NOMO-1 treated with DMSO at 0.1 percent for 48 hours (cell line): ENCODE results near the gene ALPL.
A peak's percentile ranks its signal among the peaks of the same experiment; 100 is the strongest.
"Not testable (repeated sequence)": the region's sequence is repeated elsewhere in the genome, so short reads cannot be mapped to it uniquely, and the experiment has no call there.

Experiments
- DNase-seq: peaks from one replicate; lab custom pipeline; 2025; ENCODE audit not compliant: unreplicated experiment; lab: John Stamatoyannopoulos, UW

The ALPL gene

GRCh38 chr1:21553116-21553926, 44.1 kb downstream of the ALPL start:
- DNase-seq: no peak

- DNase-seq: no peak
Measured at GRCh38 chr1:21559788-21560567, 50.8 kb downstream of the ALPL start.

- DNase-seq: no peak
Measured at GRCh38 chr1:21560916-21561638, 51.9 kb downstream of the ALPL start.

GRCh38 chr1:21562896-21563295, 53.7 kb downstream of the ALPL start:
- DNase-seq: no peak

GRCh38 chr1:21563971-21564370, 54.7 kb downstream of the ALPL start:
- DNase-seq: no peak

GRCh38 chr1:21564521-21565095, 55.4 kb downstream of the ALPL start:
- DNase-seq: no peak

GRCh38 chr1:21565285-21565684, 56.1 kb downstream of the ALPL start:
- no peak for DNase-seq

- DNase-seq: not testable (repeated sequence)
Measured at GRCh38 chr1:21566361-21566760, 57.1 kb downstream of the ALPL start.

GRCh38 chr1:21567241-21568005, 58.2 kb downstream of the ALPL start:
- DNase-seq: no peak

GRCh38 chr1:21568006-21568746, 59.0 kb downstream of the ALPL start:
- no peak for DNase-seq

- no peak for DNase-seq
Measured at GRCh38 chr1:21568809-21569385, 59.7 kb downstream of the ALPL start.

- DNase-seq: no peak
Measured at GRCh38 chr1:21569820-21570527, 60.8 kb downstream of the ALPL start.

GRCh38 chr1:21570528-21570875, 61.3 kb downstream of the ALPL start:
- no peak for DNase-seq

- no peak for DNase-seq
Measured at GRCh38 chr1:21570885-21571284, 61.7 kb downstream of the ALPL start.

- no peak for DNase-seq
Measured at GRCh38 chr1:21572221-21572620, 63.0 kb downstream of the ALPL start.

GRCh38 chr1:21572735-21573277, 63.6 kb downstream of the ALPL start:
- DNase-seq: no peak

- DNase-seq: no peak
Measured at GRCh38 chr1:21573475-21573874, 64.3 kb downstream of the ALPL start.

- peak; percentile 16 for DNase-seq
Measured at GRCh38 chr1:21573971-21574465, 64.8 kb downstream of the ALPL start.
